ENCODE results near the gene WTAP.
"Not testable (repeated sequence)": the region's sequence is repeated elsewhere in the genome, so short reads cannot be mapped to it uniquely, and the experiment has no call there.

WTAP gene

DNA sequence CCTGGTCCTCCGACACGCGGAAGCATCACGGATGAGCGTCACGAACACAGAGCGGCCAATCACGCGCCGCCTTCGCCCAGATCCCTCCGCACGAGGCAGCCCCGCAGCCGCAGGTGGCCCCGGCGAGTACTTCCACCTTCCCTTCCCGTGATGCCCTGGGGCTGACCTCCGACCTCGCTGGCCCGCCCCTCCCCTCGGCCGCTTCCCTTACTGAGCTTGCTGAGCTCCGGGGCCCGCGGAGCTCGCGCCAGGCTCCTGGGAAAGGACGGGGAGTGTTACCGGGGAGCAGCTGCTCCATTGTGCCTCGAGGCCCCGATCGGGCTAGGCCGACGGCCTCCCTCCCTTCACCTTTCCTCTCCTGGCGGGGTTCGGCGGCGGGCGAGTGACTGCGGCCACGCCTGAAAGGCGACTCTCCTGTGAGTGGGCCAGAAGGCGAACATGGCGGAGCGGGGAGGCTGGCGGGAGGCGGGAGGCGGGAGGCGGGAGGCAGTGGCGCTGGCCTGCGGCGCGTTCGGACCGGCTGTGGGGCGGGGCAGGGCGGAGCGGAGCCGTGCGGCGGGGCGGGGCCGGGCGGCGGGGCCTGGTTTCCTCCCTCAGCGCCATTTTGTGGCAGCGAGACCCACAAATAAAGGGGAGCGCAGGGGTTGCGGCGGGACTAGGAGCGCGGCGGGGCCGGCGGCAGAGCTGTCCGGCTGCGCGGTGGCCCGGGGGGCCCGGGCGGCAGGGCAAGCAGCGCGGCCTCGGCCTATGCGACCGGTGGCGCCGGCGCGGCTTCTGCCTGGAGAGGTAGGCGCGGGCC lies at the start of gene WTAP:
Gene WTAP, plus strand, starts transcription at position 589 of the 799 bp plus-strand sequence. CDS start 8,760 bp downstream, outside the sequence.
- intact Hi-C loops (cut with DNase I) = loop anchor here (1.0 to 2.0 kb wide), 3 partner anchors 34 to 64 kb away; partner anchors contain the start of genes MRPL18 and SOD2

DNA sequence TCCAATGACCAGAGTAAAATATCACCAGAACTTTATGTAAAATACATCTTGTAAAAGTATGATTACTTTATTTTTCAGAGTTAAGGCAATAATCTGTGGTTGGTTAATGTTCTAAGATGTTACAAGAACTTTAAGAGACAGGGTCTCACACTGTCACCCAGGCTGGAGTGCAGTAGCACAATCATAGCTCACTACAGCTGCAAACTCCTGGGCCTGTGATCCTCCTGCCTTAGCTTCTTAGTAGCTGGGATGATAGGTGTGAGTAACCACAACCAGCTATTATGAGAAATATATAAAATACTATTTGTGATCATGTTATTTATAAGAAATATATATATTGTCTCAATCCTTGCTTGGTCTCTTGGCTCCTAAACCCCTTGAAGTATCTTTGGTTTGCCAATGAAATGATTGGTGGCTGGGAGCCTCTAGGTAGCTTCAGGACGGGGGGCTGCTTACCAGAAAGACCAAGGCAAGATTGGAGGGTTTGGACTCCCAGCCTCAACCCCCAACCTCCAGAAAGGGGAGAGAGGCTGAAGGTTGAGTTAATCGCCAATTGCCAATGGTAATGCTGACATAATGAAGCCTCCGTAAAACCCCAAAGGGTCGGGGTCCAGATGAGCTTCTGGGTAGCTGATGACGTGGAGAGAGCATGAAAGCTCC lies 49.7 kb upstream of the WTAP start:
- intact Hi-C loops (cut with DNase I) = no loop called here
- DNase-seq = no peak

More for the DNA sequence above, at the start of gene WTAP:
- DNase-seq = peak; percentile 92 to 99 (median 94)

DNA sequence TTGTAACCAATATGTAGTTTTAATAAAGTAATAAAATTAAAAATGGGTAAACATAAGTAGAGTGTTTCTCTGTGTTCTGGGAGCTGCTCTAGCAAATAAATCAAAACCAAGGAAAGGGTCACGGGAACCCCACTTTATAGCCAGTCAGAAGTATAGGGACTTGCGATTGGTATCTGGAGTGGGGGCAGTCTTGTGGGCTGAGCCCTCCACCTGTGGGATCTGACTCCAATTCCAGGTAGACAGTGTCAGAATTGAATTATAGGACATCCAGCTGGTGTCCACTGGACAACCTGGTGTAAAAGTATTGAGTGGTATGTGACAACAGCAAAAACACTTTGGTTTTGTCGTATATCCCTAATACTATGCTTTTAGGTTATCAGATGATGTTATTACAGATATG lies 48.7 kb upstream of the WTAP start:
- intact Hi-C loops (cut with DNase I) = no loop called here
- DNase-seq = no peak

GRCh38 chr6:159679091-159680077 lies 47.9 kb upstream of the WTAP start:
- intact Hi-C loops (cut with DNase I) = no loop called here
- DNase-seq = no peak

DNA sequence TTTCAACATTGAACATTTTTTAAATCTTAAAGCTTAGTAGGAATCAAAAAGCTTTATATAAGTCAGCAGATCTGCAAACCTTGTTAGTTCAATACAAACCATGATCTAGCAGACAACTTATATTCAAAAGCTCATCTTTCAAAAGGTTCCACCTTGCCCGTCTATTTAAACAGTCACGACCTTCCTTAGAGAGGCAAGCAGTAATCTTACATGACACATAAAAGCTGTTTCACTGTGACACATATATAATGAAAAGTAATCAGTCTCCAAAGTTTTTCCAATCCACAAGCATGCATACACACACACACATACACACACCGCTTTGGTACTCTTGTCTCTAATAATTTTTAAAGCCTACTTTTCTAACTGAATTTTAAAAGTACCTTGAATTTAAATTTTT lies 47.2 kb upstream of the WTAP start:
- no peak for DNase-seq
- intact Hi-C loops (cut with DNase I) = no loop called here

GRCh38 chr6:159681191-159681880 lies 46.0 kb upstream of the WTAP start:
- no peak for DNase-seq
- intact Hi-C loops (cut with DNase I) = no loop called here

DNA sequence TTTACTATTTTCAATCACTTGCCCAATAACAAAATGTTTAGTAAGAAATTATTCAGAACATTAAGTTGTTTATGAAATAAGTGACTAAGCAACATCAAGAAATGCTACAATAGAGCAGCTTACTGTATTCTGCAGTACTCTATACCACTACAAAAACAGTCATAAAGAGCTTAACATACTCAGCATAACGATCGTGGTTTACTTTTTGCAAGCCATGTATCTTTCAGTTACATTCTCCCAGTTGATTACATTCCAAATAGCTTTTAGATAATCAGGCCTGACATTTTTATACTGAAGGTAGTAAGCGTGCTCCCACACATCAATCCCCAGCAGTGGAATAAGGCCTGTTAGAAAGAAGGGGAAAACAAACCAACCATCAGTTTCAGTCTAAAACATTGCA lies 45.0 kb upstream of the WTAP start:
- no peak for DNase-seq
- intact Hi-C loops (cut with DNase I) = no loop called here

DNA sequence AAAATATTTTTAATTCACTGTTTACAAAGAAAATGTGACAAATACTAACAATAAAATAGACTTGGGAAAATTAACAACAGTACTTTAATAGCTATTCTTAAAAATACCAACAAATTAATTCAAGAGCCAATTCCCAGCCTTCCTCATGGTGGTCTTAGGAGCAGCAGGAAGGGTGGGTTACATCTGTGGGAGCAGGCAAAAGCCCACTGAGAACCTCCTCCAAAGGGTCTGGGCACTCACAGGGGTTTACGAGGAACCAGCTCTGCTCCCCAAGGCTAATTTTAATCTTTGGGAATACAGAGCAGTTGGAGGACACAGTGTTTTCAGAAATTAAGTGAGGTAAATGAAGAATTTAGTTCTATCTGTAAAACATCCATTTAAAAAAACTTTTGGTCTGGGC lies 44.5 kb upstream of the WTAP start:
- no peak for DNase-seq
- intact Hi-C loops (cut with DNase I) = no loop called here

DNA sequence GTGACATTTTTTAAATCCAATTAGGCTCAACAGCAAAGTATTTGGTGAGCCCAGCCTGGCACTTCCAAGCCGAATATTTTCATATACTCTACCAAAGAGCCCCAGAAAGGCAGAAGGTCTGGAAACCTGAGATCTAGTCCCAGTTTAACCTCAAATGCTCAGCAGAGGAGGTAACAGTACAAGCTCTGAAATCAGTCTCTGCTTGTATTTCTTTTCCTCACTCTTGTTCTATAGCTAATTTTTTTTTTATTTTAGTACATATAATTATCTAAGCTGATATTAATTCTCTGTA lies 43.3 kb upstream of the WTAP start:
- intact Hi-C loops (cut with DNase I) = no loop called here
- DNase-seq = no peak

DNA sequence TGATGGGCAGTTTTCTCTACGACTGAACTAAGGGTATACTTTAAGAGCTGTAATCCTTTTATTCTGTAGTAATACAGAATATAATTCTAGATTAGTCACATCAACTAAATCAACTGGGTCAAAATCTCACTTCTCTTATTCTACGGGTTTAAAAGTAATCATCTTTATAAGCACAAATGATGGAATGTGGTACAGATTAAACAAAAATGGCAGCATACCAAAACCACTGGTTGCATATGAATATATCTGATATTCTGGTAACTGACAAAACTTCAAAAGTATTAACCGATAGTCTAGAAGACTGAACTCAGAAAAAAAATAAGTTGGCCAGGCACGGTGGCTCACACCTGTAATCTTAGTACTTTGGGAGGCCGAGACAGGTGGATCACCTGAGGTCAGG lies 41.3 kb upstream of the WTAP start:
- no peak for DNase-seq
- intact Hi-C loops (cut with DNase I) = no loop called here

- intact Hi-C loops (cut with DNase I) = no loop called here
Measured at GRCh38 chr6:159686703-159687102, 40.6 kb upstream of the WTAP start.

DNA sequence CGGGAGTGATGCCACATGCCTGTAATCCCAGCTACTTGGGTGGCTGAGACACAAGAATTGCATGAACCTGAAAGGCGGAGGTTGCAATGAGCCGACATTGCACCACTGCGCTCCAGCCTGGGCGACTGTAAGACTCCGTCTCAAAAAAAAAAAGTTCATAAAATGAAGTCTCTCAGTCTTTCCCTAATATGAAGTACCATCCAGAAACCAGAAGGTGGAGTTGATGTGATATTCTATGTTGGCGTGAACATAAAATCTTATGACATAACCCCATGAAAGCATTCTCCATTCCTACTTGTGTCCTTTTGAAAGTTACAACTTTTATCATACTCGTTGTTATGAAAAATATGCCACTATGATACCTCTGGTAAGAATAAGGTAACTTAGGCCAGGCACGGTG lies 40.0 kb upstream of the WTAP start:
- intact Hi-C loops (cut with DNase I) = no loop called here
- DNase-seq = peak in 1 of 10 donors; percentile 27

More at GRCh38 chr6:159686703-159687102, 40.6 kb upstream of the WTAP start:
- no peak for DNase-seq

DNA sequence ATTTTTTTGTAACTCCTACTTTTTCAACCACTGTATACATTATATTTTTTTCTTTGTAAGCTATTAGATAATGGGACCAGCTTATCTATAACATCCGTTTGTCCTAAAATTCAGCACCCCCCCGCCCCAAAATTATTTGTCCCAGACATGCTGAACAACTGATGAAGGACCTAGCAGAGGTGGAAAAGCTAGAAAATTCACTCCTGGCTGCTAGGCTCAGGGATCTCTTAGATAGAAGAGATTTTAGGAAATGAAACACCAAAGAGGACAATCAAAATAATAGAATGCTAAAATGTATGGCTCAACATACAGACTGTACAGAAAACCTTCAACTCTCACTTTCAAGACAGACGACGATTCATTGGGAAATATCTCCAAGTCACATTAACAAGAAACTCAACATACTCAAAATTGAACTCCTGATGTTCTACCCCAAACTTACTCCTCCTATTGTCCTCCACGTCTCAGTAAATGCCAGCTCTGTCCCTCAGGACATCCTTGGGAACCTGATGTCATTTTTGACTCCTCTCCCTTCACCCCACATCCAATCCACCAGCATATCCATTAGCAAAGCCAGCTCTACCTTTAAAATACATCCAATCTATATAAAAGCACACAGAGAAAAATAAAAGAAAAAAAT lies 38.9 kb upstream of the WTAP start:
- intact Hi-C loops (cut with DNase I) = no loop called here
- no peak for DNase-seq

DNA sequence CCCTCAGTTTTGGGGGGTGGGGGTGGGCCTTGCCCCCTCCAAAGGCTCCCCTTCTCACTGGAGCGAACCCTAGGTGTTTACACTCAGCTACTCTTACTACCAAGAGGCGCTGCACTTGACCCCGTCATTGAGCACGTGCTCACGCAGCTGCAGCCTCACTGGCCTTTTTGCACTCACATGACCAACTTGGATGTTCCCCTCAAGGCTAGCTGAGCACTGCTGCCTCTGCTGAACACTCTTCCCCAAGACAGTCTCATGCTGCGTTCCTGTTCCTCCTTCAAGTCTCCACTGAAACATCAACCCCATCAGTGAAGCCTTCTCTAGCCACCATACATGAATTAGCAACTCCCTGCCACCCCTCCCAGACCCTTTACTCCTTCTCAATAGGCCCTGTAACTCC lies 38.3 kb upstream of the WTAP start:
- DNase-seq = peak in 1 of 10 donors; percentile 61
- intact Hi-C loops (cut with DNase I) = no loop called here

GRCh38 chr6:159690135-159690534 lies 37.2 kb upstream of the WTAP start:
- not testable (repeated sequence) for DNase-seq
- intact Hi-C loops (cut with DNase I) = loop anchor here (5.0 kb wide), 2 partner anchors 102 to 252 kb away; partner anchors contain the start of gene MRPL18

DNA sequence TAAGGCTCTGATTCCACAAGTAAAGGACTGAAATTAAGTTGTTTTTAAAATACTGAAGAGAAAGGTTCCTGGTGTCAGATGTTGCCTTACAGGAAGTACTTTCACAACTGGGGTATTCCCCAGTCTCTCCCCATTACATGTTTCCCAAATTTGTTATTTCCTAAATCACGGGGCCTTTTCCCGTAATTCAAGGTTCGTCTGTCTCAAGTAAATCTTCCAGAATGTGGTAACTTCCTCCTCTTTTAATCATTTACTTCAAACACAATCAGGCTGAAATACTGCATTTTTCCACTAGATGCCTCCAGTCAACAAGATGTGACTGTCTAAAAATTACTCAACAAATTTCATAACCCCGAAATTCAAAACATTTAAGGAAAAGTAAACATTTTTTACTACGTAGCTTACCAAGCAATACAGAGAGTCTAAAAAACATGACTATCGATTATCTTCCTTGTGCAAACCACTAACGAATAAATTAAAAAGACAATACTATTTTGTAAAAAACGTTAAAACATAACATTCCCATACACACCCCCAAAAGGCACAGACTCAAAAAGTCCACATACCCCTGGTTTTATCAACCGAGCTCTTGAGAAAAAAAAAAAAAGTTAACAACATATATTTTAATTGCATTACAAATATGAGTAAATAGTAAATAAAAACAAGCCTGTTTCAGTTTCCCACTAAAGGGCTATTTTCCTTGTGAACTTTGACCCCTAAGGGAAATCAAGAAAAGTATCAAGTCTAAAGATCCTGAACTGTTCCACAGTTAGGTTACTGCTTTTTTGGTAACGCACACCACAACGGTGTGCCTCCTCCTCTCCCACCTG lies 36.0 kb upstream of the WTAP start:
- intact Hi-C loops (cut with DNase I) = loop anchor here (5.0 kb wide), 2 partner anchors 101 to 251 kb away; partner anchors contain the start of gene MRPL18
- DNase-seq = no peak

GRCh38 chr6:159691963-159692287 lies 35.4 kb upstream of the WTAP start:
- DNase-seq = no peak
- intact Hi-C loops (cut with DNase I) = loop anchor here (2.0 to 5.0 kb wide), 3 partner anchors 71 to 250 kb away; partner anchors contain the start of genes ACAT2 and MRPL18

DNA sequence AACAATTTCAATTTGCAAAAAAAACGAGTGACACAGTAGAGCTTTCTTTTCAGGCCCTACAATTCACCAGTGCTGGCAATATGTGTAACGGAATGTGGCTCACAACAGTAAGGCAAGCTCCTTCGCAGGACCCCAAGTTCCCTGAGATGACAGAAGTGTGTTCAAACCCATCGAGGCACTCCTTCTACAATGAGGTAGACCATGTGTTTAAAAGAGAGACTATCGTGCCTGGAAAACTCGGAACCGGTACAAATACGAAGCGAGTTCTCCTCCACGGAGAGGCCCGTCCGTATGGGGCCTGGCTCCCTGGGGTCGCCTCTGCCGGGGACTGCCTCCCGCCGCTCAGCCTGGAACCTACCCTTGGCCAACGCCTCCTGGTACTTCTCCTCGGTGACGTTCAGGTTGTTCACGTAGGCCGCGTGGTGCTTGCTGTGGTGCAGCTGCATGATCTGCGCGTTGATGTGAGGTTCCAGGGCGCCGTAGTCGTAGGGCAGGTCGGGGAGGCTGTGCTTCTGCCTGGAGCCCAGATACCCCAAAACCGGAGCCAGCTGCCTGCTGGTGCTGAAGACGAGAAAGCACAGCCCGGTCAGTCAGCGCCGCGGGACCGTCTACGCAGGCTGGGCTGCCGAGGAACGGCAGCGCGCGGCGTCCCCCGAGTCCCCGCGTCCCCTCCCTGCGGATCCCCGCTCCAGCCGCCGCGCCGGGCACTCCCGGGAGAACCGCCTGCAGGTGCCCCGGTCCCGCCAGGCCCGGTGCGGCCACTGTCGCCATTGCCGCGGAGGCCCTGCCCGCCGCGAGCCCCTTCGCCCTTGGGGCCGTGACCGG lies 34.8 kb upstream of the WTAP start:
- intact Hi-C loops (cut with DNase I) = loop anchor here (1.0 to 5.0 kb wide), 4 partner anchors 35 to 250 kb away; partner anchors contain the start of genes ACAT2, MRPL18 and WTAP
- peak; percentile 25 to 93 (median 48) for DNase-seq
